OCI-LY3 (cell line): ENCODE results near the gene C16orf92.
"Not testable (repeated sequence)": the region's sequence is repeated elsewhere in the genome, so short reads cannot be mapped to it uniquely, and the experiment has no call there.

Source experiments
- EZH2phosphoT487 ChIP-seq: fragments of 200-600 bp; shearing (Covaris generic); IDR thresholded peaks from 2 replicates; pipeline ENCODE4 v1.6.1; 2018; ENCODE audit warnings: antibody characterized with exemption, mixed run types, low read depth
- TF ChIP-seq, protein P1 (sequence below): fragments of 200-600, 300-600 bp; sonication (generic); IDR thresholded peaks from 2 replicates; pipeline ENCODE4 v1.5.1; 2014; ENCODE audit warnings: antibody characterized with exemption, low read length, low read depth

DNA sequence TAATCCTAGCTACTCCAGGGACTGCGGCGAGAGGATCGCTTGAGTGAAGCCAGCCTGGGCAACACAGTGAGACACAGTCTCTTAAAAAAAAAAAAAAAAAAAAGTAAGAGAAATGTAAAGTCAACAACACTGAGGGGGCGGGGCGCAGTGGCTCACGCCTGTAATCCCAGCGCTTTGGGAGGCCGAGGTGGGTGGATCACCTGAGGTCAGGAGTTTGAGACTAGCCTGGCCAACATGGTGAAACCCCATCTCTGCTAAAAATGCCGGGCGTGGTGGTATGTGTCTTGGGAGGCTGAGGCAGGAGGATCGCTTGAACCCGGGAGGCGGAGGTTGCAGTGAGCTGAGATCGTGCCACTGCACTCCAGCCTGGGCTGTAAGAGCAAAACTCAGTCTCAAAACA lies 10.4 kb upstream of the C16orf92 start:
- TF ChIP-seq, protein P1, sequence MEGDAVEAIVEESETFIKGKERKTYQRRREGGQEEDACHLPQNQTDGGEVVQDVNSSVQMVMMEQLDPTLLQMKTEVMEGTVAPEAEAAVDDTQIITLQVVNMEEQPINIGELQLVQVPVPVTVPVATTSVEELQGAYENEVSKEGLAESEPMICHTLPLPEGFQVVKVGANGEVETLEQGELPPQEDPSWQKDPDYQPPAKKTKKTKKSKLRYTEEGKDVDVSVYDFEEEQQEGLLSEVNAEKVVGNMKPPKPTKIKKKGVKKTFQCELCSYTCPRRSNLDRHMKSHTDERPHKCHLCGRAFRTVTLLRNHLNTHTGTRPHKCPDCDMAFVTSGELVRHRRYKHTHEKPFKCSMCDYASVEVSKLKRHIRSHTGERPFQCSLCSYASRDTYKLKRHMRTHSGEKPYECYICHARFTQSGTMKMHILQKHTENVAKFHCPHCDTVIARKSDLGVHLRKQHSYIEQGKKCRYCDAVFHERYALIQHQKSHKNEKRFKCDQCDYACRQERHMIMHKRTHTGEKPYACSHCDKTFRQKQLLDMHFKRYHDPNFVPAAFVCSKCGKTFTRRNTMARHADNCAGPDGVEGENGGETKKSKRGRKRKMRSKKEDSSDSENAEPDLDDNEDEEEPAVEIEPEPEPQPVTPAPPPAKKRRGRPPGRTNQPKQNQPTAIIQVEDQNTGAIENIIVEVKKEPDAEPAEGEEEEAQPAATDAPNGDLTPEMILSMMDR: not testable (repeated sequence)
- not testable (repeated sequence) for TF ChIP-seq EZH2phosphoT487
